Motor neuron (in vitro differentiated cells): ENCODE data around the gene ARHGAP27. TPM values are rescaled to one million over a fixed set of nuclear protein-coding genes. Genes with fewer than 3 reads are reported as not detected.

Experiments
- ATAC-seq, 8 experiments: fragments of 200-7000 bp; cut with Tn5 transposase; replicated peaks in 6 of 8; 2 replicates each; pipeline ENCODE4 v1.8.0; 2021; ENCODE audit warnings: mild to moderate bottlenecking in 8 of 8, moderate library complexity in 8 of 8
- H3K27ac ChIP-seq, 2 donors: fragments of 250-450 bp; sonication (Bioruptor Pico); 2 replicates each; pipeline ENCODE4 v1.9.0; 2021; ENCODE audit warnings: antibody characterized with exemption in 2 of 2, mild to moderate bottlenecking in 2 of 2, moderate library complexity in 1 of 2
- H3K4me1 ChIP-seq, 2 donors: fragments of 250-450 bp; sonication (Bioruptor Pico); replicated peaks in 1 of 2; 2 replicates each; pipeline ENCODE4 v1.6.1; 2021; ENCODE audit warnings: antibody characterized with exemption in 2 of 2, mild to moderate bottlenecking in 2 of 2, moderate library complexity in 1 of 2
- H3K4me3 ChIP-seq, 5 donors: fragments of 250-450 bp; sonication (Bioruptor Pico); 2 replicates each; pipeline ENCODE4 v1.9.0; 2021; ENCODE audit warnings: antibody characterized with exemption in 5 of 5, mild to moderate bottlenecking in 5 of 5, moderate library complexity in 4 of 5
- WGBS, 10 experiments: fragments of 450-650 bp; shearing (Covaris generic); methylation state at CpG; one replicate each; pipeline ENCODE4 v1.0.0; 2022; 5-methylcytosine and 5-hydroxymethylcytosine counted together
- in situ Hi-C, 9 experiments: fragments of 400-800 bp; cut with MboI; loops; one replicate each; pipeline ENCODE4 v1.15.0; 2021; ENCODE audit warnings: low sequenced_read_pairs in 9 of 9, low pct_unique_long_range_greater_than_20kb in 2 of 9; ENCODE audit not compliant: unreplicated experiment in 9 of 9
- total RNA-seq, 8 experiments: library from RNA; unstranded; fragments of 300-600 nt; gene quantifications; 2 replicates each; pipeline versions ENCODE4 v1.2.3 to v1.2.4, GENCODE V29; 2022

ARHGAP27 gene
- total RNA-seq, 8 experiments from 2014 or later, result 0.88 to 4.8 (median 2.4) TPM

- no peak overlapping the region for H3K27ac ChIP-seq
- 43 to 100% (median 83%) methylated on average over 1 to 3 of the region's 3 CpGs; no CpG with 5 or more reads in 5 of the 10 experiments for WGBS, 10 experiments
- no peak overlapping the region for H3K4me3 ChIP-seq
- no peak for ATAC-seq
- peaks cover 0 to 5% of the 10 kb centered on the region in 2 donors for H3K4me1 ChIP-seq
- in situ Hi-C loops, result no loop called here
Measured at GRCh38 chr17:45366049-45366448, 66.6 kb downstream of the ARHGAP27 start.

GRCh38 chr17:45364531-45365390 lies 67.9 kb downstream of the ARHGAP27 start:
- no peak overlapping the region for H3K4me3 ChIP-seq
- no peak overlapping the region for H3K27ac ChIP-seq

GRCh38 chr17:45363498-45363897 lies 69.2 kb downstream of the ARHGAP27 start:
- peaks cover 0 to 5% of the 10 kb centered on the region in 2 donors for H3K4me1 ChIP-seq
- no peak for ATAC-seq
- in situ Hi-C loops, result no loop called here
- no peak overlapping the region for H3K4me3 ChIP-seq
- no peak overlapping the region for H3K27ac ChIP-seq
- WGBS, 10 experiments, result 67 to 100% (median 84%) methylated on average over 1 to 3 of the region's 3 CpGs; no CpG with 5 or more reads in 2 of the 10 experiments

More at GRCh38 chr17:45364531-45365390, 67.9 kb downstream of the ARHGAP27 start:
- in situ Hi-C loops, result no loop called here
- H3K4me1 ChIP-seq, result peaks cover 0 to 5% of the 10 kb centered on the region in 2 donors
- peak in 7 of 8 experiments; percentile 32 to 75 (median 53) for ATAC-seq
- 11 to 84% (median 56%) methylated on average over 2 to 10 of the region's 17 CpGs; no CpG with 5 or more reads in 1 of the 10 experiments for WGBS, 10 experiments

GRCh38 chr17:45361976-45362375 lies 70.7 kb downstream of the ARHGAP27 start:
- 10 to 100% (median 60%) methylated on average over 1 to 4 of the region's 4 CpGs; no CpG with 5 or more reads in 2 of the 10 experiments for WGBS, 10 experiments

GRCh38 chr17:45361451-45361850 lies 71.2 kb downstream of the ARHGAP27 start:
- Histone ChIP-seq H3K4me1 (peaks cover 0 to 5% of the 10 kb centered on the region in 2 donors), H3K4me3 (no peak overlapping the region), H3K27ac (no peak overlapping the region)
- ATAC-seq, result no peak
- 0 to 83% (median 67%) methylated on average over 1 to 2 of the region's 3 CpGs; no CpG with 5 or more reads in 3 of the 10 experiments for WGBS, 10 experiments
- in situ Hi-C loops, result no loop called here

More at GRCh38 chr17:45361976-45362375, 70.7 kb downstream of the ARHGAP27 start:
- no peak for ATAC-seq
- Histone ChIP-seq H3K27ac (no peak overlapping the region), H3K4me1 (peaks cover 0 to 5% of the 10 kb centered on the region in 2 donors), H3K4me3 (no peak overlapping the region)
- in situ Hi-C loops, result no loop called here

GRCh38 chr17:45357364-45357997 lies 75.2 kb downstream of the ARHGAP27 start:
- ATAC-seq, result no peak
- WGBS, 10 experiments, result 71 to 95% (median 82%) methylated on average over 3 to 5 of the region's 5 CpGs; no CpG with 5 or more reads in 1 of the 10 experiments
- Histone ChIP-seq H3K4me3 (no peak overlapping the region), H3K27ac (no peak overlapping the region), H3K4me1 (no peaks in the 10 kb centered on the region)
- in situ Hi-C loops, result no loop called here

- WGBS, 10 experiments, result 20 to 80% (median 51%) methylated on average over 1 to 2 of the region's 2 CpGs; no CpG with 5 or more reads in 2 of the 10 experiments
- no peak overlapping the region for H3K4me3 ChIP-seq
- no peaks in the 10 kb centered on the region for H3K4me1 ChIP-seq
- in situ Hi-C loops, result no loop called here
- ATAC-seq, result peak in 1 of 8 experiments; percentile 35
- no peak overlapping the region for H3K27ac ChIP-seq
Measured at GRCh38 chr17:45355087-45355486, 77.6 kb downstream of the ARHGAP27 start.

GRCh38 chr17:45353043-45353442 lies 79.6 kb downstream of the ARHGAP27 start:
- 60 to 100% (median 90%) methylated on average over 1 to 4 of the region's 4 CpGs; no CpG with 5 or more reads in 3 of the 10 experiments for WGBS, 10 experiments
- ATAC-seq, result no peak
- H3K27ac ChIP-seq, result no peak overlapping the region
- in situ Hi-C loops, result no loop called here
- no peaks in the 10 kb centered on the region for H3K4me1 ChIP-seq
- H3K4me3 ChIP-seq, result no peak overlapping the region

- no peak for ATAC-seq
- 60 to 100% (median 90%) methylated on average over 1 to 2 of the region's 2 CpGs for WGBS, 10 experiments
- in situ Hi-C loops, result no loop called here
- H3K4me3 ChIP-seq, result no peak overlapping the region
- no peaks in the 10 kb centered on the region for H3K4me1 ChIP-seq
- H3K27ac ChIP-seq, result no peak overlapping the region
Measured at GRCh38 chr17:45351831-45352230, 80.8 kb downstream of the ARHGAP27 start.

GRCh38 chr17:45347444-45347843 lies 85.2 kb downstream of the ARHGAP27 start:
- in situ Hi-C loops, result no loop called here
- WGBS, 10 experiments, result 50 to 94% (median 83%) methylated on average over 1 to 6 of the region's 6 CpGs; no CpG with 5 or more reads in 1 of the 10 experiments
- Histone ChIP-seq H3K4me3 (no peak overlapping the region), H3K4me1 (no peaks in the 10 kb centered on the region), H3K27ac (no peak overlapping the region)
- no peak for ATAC-seq

GRCh38 chr17:45346216-45347015 lies 86.3 kb downstream of the ARHGAP27 start:
- H3K4me3 ChIP-seq, result no peak overlapping the region
- no peak overlapping the region for H3K27ac ChIP-seq
- in situ Hi-C loops, result no loop called here
- peaks cover 3 to 7% of the 10 kb centered on the region in 2 donors for H3K4me1 ChIP-seq
- ATAC-seq, result peak in 1 of 8 experiments; percentile 22
- 3 to 89% (median 76%) methylated on average over 1 to 10 of the region's 13 CpGs for WGBS, 10 experiments

GRCh38 chr17:45345554-45346215 lies 87.0 kb downstream of the ARHGAP27 start:
- Histone ChIP-seq H3K27ac (no peak overlapping the region), H3K4me3 (no peak overlapping the region), H3K4me1 (peaks cover 3 to 7% of the 10 kb centered on the region in 2 donors)
- 0 to 82% (median 25%) methylated on average over 1 to 3 of the region's 3 CpGs; no CpG with 5 or more reads in 3 of the 10 experiments for WGBS, 10 experiments
- in situ Hi-C loops, result no loop called here
- ATAC-seq, result peak in 4 of 8 experiments; percentile 57 to 66 (median 62)
